ENCODE measurements around the gene TJAP1. TPM values are rescaled to one million over a fixed set of nuclear protein-coding genes. Genes with fewer than 3 reads are reported as not detected.

The TJAP1 gene
- total and polyA plus RNA-seq, 2 experiments from 2014 or later: 10.3 to 16.4 TPM

DNA sequence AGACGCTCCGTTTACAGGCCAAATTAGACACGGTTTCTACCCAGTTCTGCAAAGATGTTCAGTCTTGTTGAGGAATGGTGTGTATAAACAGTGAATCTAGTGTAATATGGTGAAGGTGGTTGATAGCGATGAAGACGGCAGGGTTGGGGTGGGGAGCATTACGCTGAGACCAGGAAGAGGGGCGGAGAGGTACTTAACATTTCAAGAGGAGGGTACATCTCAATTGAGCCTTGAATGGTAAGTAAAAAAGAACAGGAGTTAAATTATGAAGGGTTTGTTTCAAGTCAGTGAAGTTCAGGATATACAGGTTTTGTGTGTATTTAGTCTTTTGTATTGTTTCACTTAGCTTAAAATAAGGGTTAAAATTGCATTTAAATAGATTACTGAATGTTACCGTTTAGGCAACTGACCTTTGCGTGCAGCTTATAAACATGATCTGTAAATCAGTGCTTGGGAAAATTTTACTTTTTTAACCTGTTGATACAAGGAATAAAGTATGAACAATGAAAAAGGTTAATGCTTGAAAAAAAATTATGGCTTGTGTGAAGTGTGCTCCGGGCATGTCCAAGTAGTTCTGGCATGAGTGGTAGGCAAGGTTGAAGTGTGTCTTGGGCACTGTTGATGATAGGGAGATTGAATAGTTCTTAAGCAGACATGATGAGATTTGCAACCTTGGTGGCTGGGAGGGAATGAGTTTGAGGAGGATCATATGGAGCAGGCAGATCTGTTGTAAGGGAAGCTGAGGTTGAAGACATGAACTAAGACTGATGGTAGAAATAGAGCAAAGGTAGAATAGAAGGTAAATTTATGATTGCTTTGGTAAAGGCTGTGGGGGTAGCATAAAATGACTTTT is 40.4 kb downstream of the TJAP1 start:
- WGBS (ENCODE audit: low lambda C conversion rate, missing lambda C conversion rate): 8% methylated on average over 10 of the region's 10 CpGs
- TF ChIP-seq, protein P1, sequence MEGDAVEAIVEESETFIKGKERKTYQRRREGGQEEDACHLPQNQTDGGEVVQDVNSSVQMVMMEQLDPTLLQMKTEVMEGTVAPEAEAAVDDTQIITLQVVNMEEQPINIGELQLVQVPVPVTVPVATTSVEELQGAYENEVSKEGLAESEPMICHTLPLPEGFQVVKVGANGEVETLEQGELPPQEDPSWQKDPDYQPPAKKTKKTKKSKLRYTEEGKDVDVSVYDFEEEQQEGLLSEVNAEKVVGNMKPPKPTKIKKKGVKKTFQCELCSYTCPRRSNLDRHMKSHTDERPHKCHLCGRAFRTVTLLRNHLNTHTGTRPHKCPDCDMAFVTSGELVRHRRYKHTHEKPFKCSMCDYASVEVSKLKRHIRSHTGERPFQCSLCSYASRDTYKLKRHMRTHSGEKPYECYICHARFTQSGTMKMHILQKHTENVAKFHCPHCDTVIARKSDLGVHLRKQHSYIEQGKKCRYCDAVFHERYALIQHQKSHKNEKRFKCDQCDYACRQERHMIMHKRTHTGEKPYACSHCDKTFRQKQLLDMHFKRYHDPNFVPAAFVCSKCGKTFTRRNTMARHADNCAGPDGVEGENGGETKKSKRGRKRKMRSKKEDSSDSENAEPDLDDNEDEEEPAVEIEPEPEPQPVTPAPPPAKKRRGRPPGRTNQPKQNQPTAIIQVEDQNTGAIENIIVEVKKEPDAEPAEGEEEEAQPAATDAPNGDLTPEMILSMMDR (IDR thresholded peaks at IDR 0.05; ENCODE audit: poor library complexity): no peak
- TF ChIP-seq EZH2 (IDR thresholded peaks at IDR 0.05; ENCODE audit: borderline replicate concordance): no peak
- TF ChIP-seq EZH2phosphoT487 (IDR thresholded peaks at IDR 0.05; ENCODE audit: low read depth, severe bottlenecking, unreplicated experiment): no peak
- Histone ChIP-seq H3K9me2 (replicated peaks; ENCODE audit: insufficient read depth) (no peaks in the 10 kb centered on the region), H4K20me1 (ENCODE audit: insufficient read depth, poor library complexity, severe bottlenecking) (peaks cover 10% of the 10 kb centered on the region), H3K4me3 (peak overlapping the region; percentile 62), H3K27ac (peak overlapping the region; percentile 24), H3K4me1 (ENCODE audit: insufficient read depth) (peaks cover 19% of the 10 kb centered on the region), H3K27me3 (no peaks in the 10 kb centered on the region), H3K4me2 (peak overlapping the region; percentile 82), H3K36me3 (replicated peaks; ENCODE audit: insufficient read depth, low read depth) (no peaks in the 10 kb centered on the region), H3K9me3 (ENCODE audit: low read depth) (no peaks in the 10 kb centered on the region), H3K79me2 (peaks cover 49% of the 10 kb centered on the region), H2AFZ (peak overlapping the region; percentile 50)
- DNase-seq (ENCODE audit: low spot score): no peak

DNA sequence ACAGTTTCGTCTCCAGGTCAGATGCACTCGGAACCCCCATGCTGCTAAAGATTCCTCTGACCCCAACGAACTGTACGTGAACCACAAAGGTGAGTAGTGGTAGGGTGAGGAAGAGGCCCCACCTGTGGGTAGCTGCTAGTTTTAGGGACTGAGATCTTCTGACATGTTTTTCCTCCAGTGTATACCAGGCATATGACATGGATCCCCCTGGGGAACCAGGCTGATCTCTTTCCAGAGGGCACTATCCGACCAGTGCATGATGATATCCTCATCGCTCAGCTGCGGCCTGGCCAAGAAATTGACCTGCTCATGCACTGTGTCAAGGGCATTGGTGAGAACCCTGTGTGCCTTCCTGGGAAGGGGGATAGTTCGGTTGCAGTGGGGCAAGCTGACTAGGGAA is 42.7 kb downstream of the TJAP1 start:
- no peak for DNase-seq (ENCODE audit: low spot score)
- TF ChIP-seq EZH2phosphoT487 (IDR thresholded peaks at IDR 0.05; ENCODE audit: low read depth, severe bottlenecking, unreplicated experiment): no peak
- no peak for TF ChIP-seq EZH2 (IDR thresholded peaks at IDR 0.05; ENCODE audit: borderline replicate concordance)
- TF ChIP-seq, protein P1 (IDR thresholded peaks at IDR 0.05; ENCODE audit: poor library complexity): no peak

DNA sequence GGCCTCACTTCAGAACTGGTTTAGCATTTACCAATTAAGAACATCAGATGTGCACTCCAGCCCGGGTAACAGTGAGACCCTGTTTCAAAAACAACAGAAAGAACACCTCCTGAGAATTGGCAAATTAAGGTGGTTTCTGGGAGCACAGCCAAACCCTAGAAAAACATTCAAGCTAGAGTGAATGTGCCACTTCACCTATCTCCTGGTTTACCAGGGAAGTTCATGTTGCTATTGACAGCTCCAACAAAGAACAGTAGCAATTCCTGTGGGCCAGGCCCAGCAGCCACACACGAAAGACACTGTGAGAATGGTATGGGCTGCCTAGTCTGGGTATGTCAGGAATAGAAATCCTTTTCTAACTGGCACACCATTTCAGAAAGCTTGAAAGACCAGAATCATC is 44.5 kb downstream of the TJAP1 start:
- H3K4me2 ChIP-seq: no peak overlapping the region
- H4K20me1 ChIP-seq (ENCODE audit: insufficient read depth, poor library complexity, severe bottlenecking): no peaks in the 10 kb centered on the region
- no peak overlapping the region for H3K27ac ChIP-seq
- TF ChIP-seq, protein P1 (IDR thresholded peaks at IDR 0.05; ENCODE audit: poor library complexity): no peak
- no peak for TF ChIP-seq EZH2phosphoT487 (IDR thresholded peaks at IDR 0.05; ENCODE audit: low read depth, severe bottlenecking, unreplicated experiment)
- TF ChIP-seq EZH2 (IDR thresholded peaks at IDR 0.05; ENCODE audit: borderline replicate concordance): no peak
- no peak for DNase-seq (ENCODE audit: low spot score)
- H3K9me3 ChIP-seq (ENCODE audit: low read depth): no peaks in the 10 kb centered on the region
- H3K79me2 ChIP-seq: peaks cover 26% of the 10 kb centered on the region
- no peaks in the 10 kb centered on the region for H3K9me2 ChIP-seq (replicated peaks; ENCODE audit: insufficient read depth)
- no peaks in the 10 kb centered on the region for H3K36me3 ChIP-seq (replicated peaks; ENCODE audit: insufficient read depth, low read depth)
- no peak overlapping the region for H3K4me3 ChIP-seq
- no peaks in the 10 kb centered on the region for H3K27me3 ChIP-seq
- peaks cover 9% of the 10 kb centered on the region for H3K4me1 ChIP-seq (ENCODE audit: insufficient read depth)
- no peak overlapping the region for H2AFZ ChIP-seq
- WGBS (ENCODE audit: low lambda C conversion rate, missing lambda C conversion rate): 100% methylated on average over 2 of the region's 2 CpGs

More for the DNA sequence above, 42.7 kb downstream of the TJAP1 start:
- Histone ChIP-seq H2AFZ (no peak overlapping the region), H4K20me1 (ENCODE audit: insufficient read depth, poor library complexity, severe bottlenecking) (peaks cover 5% of the 10 kb centered on the region), H3K27ac (no peak overlapping the region), H3K36me3 (replicated peaks; ENCODE audit: insufficient read depth, low read depth) (no peaks in the 10 kb centered on the region), H3K9me3 (ENCODE audit: low read depth) (no peaks in the 10 kb centered on the region), H3K4me2 (no peak overlapping the region), H3K4me3 (no peak overlapping the region), H3K4me1 (ENCODE audit: insufficient read depth) (peaks cover 18% of the 10 kb centered on the region), H3K9me2 (replicated peaks; ENCODE audit: insufficient read depth) (no peaks in the 10 kb centered on the region), H3K79me2 (peaks cover 41% of the 10 kb centered on the region), H3K27me3 (no peaks in the 10 kb centered on the region)
- 97% methylated on average over 8 of the region's 8 CpGs for WGBS (ENCODE audit: low lambda C conversion rate, missing lambda C conversion rate)

Measured in hepatocyte (in vitro differentiated cells).